Activated T-helper 1 cell treated with anti-CD3 and anti-CD28 coated beads, Interleukin-2, amount 50 U/mL, for 16 hours (primary cell): ENCODE data around the gene NPPB.

ENCODE experiments used
- DNase-seq, 2 donors: peaks; one replicate each; pipeline ENCODE4 v3.0.0-alpha.2; 2020; ENCODE audit warnings: low read depth in 1 of 2, low spot score in 1 of 2

NPPB gene

GRCh38 chr1:11881749-11882441 is 23.1 kb upstream of the NPPB start:
- no peak for DNase-seq

GRCh38 chr1:11880911-11881748 is 22.4 kb upstream of the NPPB start:
- DNase-seq = no peak

DNA sequence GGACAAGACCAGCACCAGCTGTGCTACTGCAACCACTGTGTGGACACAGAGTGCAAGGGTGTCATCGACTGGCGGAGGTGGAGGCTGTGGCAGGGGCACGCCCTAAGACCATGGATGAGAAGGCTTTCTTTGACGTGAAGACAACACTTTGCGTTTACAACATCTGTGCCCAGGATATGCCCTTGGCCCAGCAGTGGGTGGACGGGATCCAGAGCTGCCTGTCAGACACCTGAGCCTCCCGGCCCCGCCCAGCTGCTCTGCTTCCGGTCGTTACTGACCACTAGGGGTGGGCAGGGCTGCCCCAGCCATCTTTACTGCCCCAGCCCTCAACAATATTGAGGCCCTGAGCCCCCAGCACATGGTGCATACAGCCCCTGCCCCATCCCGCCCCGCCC is 21.4 kb upstream of the NPPB start:
- no peak for DNase-seq

DNA sequence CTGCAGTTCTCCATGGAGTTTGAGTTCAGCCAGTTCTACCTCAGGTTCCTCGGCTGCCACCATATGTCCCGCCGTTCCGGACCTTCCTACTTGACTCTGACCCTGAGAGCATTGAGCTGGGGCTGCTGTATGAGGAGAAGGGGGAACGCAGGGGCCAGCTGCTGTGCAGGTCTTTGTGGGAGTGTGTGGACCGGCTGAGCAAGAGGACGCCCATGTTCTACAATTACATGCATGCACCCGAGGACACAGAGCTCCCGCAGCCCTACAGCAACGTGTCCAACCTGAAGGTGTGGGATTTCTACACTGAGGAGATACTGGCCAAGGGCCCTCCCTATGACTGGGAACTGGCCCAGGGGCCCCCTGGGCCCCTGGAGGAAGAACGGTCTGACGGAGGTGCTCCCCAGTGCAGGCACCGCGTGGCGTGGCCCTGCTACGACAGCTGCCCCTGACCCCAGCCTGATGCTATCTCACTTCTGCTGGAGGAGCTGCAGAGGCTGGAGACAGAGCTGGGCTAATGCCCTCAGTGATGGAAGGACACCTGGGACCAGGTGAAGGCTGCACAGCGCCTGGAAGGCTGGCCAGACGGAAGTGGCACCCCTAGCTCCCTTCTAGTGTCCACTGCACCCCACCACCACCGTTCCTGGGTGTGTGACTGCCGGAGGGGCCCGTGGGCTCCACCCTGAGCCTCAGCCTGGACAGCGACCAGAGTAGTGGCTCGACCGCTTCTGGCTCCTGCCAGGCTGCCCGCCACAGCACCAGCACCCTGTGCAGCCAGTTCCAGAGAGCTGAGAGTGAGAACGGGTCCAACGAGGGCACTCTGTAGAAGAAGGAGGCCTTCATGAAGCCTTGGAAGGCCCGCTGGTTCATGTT is 20.8 kb upstream of the NPPB start:
- DNase-seq = no peak

DNA sequence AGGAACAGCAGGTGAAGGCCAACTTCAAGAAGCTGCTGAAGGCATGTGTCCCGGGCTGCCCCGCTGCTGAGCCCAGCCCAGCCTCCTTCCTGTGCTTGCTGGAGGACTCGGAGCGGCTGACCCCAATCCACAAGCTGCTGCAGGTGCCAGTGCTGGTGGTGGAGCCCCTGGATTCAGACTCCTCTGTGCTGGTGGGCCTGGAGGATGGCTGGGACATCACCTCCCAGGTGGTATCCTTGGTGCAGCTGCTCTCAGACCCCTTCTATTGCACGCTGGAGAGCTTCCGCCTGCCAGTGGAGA is 20.1 kb upstream of the NPPB start:
- no peak for DNase-seq

- DNase-seq = no peak
Measured at GRCh38 chr1:11878081-11878890, 19.5 kb upstream of the NPPB start.

DNA sequence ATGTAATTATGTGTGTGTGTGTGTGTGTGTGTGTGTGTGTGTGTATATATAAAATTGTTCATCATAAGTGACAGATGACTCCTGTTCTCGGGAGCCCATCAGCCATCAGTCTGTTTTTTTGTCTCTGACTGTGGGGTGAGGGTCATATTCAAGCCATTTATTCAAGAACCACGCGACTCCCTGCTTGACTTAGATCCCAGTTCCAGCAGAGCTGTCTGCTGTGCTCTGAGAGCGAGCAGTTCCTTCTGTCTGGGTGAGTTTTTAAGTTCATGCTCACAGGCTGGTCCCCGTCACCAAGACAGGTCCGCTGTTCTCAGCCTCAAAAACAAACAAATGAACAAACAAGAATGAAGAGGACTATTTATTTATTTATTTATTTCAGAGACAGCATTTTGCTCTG is 18.3 kb upstream of the NPPB start:
- no peak for DNase-seq

GRCh38 chr1:11875094-11875493 is 16.3 kb upstream of the NPPB start:
- DNase-seq = no peak

GRCh38 chr1:11874624-11875023 is 15.9 kb upstream of the NPPB start:
- no peak for DNase-seq

- DNase-seq = no peak
Measured at GRCh38 chr1:11874258-11874562, 15.5 kb upstream of the NPPB start.

DNA sequence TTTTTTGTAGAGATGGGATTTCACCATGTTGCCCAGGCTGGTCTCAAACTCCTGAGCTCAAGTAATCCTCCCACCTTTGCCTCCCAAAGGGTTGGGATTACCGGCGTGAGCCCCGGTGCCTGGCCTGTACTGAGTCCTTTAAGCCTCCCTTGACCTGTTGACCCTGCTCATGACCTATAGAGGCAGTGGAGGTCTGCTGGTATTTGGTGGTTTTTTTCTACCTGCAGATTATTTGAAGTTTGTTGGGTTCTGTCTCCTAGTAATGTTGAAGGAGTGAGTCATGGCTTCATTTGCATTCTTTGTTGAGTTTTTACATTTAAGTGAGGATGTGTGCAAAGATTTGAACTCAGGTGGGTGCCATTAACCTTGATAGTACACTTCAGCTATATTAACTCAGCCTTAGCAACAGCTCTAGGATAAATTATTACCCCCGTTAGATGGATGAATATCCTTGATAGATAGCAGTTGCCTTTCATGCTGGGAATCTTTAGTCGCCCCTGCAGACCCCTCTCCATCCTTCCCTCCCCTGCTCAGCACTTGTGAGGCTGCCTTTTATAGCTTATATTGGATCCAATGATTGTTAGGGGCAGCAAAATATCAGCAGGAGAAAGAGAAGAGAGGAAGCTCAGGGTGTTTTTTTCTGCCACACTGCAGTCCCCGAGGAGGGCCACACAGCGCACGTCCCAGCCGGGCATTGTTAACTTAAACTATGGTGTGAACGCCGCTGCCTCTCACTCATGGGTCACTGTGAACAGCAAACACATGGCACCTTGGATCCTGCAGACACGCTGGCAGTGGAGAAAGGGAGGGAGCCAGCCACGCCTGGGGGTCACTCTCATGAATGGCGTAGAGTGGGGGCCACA is 14.9 kb upstream of the NPPB start:
- no peak for DNase-seq

DNA sequence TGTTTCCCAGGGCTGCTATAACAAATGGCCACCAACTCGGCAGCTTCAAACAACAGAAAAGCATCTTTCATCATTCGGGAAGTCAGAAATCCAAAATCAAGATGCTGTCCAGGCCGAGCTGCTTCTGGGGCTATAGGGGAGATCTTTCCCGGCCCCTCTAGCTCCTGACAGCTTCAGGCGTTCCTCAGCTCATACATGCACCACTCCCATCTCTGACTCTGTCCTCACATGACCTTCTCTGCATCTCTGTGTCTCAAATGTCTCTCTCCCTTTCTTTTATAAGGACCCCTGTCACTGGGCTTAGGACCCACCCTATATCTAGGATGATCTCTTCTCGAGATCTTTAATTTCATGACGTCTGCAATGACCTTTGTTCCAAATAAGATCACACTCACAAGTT is 13.8 kb upstream of the NPPB start:
- no peak for DNase-seq

DNA sequence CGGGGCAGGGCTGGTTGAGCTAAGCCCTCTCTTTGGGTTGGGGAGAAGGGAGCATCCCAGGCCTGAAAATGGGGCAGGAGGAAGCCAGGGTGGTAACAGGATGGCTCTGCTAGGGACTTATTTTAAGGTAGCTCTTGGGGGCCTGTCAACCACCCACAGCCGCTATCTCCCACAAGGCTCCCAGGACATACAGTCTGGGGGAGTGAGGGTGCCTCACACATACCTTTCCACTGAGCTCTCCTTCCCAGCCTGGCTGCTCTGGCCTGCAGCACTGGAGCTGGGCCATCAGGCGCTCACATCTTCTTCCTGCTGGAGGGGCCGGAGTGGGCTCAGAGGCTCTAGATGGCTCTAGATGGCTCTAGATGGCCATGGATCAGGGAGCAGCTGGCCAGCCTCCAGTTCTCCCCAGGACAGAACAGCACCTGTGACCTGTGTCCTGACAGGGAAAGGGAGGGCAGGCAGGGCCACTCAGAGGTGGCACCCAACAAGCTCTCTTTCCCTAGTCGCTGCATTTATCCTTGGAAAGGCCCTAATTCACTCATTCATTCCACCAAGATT is 11.0 kb upstream of the NPPB start:
- DNase-seq = no peak

- DNase-seq = no peak
Measured at GRCh38 chr1:11869104-11869503, 10.4 kb upstream of the NPPB start.

DNA sequence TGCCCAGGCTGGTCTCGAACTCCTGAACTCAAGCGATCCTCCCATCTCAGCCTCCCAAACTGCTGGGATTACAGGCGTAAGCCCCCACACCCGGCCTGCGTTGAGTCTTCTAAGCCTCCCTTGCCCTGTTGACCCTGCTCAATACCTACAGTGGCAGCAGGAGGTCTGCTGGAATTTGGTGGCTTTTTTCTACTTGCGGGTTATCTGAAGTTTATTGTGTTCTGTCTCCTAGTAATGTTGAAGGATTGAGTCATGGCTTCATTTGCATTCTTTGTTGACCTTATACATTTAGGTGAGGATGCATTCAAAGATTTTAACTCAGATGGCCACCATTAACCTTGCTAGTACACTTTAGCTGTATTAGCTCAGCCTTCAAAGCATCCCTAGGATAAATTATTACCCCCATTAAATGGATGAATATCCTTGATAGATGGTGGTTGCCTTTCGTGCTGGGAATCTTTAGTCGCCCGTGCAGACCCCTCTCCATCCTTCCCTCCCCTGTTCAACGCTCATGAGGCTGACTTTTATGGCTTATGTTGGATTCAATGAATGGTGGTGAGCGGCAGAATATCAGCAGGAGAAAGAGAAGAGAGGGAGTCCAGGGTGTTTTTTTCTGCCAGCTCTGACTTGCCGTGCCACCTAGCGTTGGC is 9.7 kb upstream of the NPPB start:
- DNase-seq = no peak

DNA sequence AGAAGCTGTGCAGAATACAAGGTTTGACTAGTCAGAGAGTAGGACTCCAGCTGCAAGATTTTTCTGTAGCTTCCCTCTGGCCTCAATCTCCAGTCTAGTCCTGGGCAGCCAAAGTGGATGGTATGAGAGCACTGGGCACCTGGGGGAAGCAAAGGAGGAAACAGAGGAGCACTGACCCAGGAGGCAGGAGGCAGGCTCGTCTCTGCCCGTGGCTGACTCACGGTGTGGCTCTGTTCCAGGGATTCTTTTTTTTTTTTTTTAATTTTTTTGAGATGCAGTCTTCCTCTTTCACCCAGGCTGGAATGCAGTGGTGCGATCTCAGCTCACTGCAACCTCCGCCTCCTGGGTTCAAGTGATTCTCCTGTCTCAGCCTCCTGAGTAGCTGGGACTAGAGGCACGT is 4.1 kb upstream of the NPPB start:
- DNase-seq = no peak

DNA sequence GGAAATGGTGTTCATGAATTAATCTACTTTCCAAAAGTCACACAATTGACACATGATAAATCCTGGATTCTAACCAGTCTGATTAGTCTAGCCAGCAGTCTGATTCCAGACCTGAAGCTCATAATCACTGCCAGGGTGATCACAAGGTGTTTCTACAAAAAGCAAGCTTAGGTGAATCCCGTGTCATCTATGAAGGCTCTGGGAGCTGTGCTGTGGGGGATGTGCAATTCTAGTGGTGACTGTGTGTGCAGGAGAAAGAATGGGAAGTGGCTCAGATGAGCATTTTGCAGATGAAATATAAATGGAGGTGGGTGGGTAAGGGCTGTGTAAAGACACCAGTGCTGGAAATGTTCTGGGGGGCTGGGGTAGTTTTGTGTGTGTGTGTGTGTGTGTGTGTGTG is 1.8 kb upstream of the NPPB start:
- no peak for DNase-seq

DNA sequence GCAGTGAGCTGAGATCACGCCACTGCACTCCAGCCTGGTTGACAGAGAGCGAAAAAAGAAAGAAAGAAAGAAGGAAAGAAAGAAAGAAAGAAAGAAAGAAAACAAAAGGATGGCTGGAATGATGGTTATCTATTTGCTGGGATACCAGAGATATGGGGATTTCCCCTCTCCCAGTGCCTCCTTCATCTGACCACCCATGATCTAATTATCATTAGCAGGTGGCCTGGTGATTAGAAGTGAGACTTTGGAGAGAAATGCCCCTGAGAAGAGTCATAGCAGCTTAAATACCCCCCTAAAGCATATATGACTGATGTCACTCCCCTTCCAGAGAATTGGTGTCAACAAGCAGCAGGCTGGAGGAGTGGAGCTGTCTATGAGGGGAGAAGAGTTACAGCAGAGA is 1.3 kb upstream of the NPPB start:
- no peak for DNase-seq

DNA sequence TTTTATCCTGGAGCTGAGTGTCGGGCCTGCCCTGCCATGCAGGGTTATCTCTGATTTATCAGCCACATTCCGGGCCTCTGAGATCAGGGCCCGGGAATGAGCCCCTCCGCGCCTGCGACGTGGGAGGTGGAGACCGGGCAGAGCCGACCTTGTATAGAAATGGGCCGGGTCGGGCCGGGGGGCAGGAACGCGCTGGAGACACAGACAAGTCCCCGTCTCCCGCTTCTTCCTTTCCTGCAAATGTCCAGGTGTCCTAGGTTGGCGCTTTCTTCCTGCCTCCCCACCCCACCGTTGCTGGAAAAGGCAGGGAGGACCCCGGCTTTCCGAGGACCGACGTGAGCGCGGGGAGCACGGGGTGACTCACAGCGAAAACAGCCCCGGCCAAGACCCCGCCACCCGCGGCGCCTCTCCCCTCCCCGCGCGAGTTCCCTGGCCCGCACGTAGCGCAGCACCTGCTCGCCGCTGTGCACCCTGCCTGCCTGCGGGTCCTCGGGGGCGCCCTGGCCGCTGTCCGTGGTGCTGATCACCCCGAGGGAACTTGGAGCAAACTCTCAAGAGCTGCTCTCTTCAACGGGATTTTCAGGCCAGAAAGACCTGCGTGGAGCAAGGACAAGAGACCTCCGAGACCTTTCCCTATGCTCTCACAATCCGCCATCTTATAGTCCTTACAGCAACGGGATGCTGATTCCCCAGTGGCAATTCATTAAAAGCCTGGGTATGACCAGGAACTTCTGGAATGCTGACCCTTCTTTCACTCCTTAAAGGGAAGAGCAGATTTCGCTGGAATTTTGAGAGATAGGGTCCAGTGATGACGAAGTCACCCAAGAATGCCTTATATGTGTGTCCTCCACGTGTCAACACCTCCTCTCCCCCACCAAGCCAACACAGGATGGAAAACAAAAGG is 475 bp upstream of the NPPB start:
- DNase-seq = peak; percentile 34 to 39
